Non-pigmented ciliary epithelial cell (primary cell): Measurements from ENCODE around the gene GJA1.
"Not testable (repeated sequence)": the region's sequence is repeated elsewhere in the genome, so short reads cannot be mapped to it uniquely, and the experiment has no call there.

Source experiments
- DNase-seq: peaks from one replicate; pipeline ENCODE4 v3.0.0-alpha.2; 2010; ENCODE audit warnings: low read depth

The GJA1 gene

DNA sequence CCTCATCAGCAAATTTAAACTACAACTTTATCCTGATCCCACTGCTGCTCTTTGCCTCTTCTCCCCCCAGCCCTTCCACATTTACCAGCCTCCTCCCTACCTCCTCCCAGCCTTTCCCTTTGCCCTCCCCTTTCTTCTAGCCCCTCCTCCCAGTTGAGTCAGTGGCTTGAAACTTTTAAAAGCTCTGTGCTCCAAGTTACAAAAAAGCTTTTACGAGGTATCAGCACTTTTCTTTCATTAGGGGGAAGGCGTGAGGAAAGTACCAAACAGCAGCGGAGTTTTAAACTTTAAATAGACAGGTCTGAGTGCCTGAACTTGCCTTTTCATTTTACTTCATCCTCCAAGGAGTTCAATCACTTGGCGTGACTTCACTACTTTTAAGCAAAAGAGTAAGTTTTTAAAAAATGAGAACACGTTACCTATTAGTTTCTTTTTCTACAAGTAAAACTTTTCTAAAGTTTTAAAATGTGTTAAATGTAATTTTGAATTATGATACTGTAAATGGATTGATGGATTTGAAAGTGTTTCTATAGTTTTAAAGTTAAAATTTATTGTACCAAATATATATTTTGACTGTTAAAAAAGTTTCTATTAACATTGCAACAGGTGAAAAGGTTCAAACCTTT, at the start of gene GJA1:
Gene GJA1, plus strand, starts transcription at position 203 of the 626 bp plus-strand sequence. CDS start 11,202 bp downstream, outside the sequence.
- DNase-seq: peak; percentile 62

DNA sequence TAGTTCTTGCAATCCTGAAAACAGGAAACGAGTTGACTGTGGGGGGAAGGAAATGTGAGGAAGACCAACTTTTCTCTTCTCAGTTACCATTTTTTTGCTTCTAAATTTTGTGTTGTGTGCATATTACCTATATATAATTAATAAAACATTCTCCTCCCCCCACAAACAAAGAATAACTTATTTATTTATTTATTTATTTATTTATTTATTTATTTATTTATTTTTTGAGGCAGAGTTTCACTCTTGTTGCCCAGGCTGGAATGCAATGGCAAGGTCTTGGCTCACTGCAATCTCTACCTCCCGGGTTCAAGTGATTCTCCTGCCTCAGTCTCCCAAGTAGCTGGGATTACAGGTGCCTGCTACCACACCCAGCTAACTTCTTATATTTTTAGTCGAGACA, 48.9 kb upstream of the GJA1 start:
- not testable (repeated sequence) for DNase-seq

GRCh38 chr6:121389419-121389818, 46.0 kb upstream of the GJA1 start:
- no peak for DNase-seq

DNA sequence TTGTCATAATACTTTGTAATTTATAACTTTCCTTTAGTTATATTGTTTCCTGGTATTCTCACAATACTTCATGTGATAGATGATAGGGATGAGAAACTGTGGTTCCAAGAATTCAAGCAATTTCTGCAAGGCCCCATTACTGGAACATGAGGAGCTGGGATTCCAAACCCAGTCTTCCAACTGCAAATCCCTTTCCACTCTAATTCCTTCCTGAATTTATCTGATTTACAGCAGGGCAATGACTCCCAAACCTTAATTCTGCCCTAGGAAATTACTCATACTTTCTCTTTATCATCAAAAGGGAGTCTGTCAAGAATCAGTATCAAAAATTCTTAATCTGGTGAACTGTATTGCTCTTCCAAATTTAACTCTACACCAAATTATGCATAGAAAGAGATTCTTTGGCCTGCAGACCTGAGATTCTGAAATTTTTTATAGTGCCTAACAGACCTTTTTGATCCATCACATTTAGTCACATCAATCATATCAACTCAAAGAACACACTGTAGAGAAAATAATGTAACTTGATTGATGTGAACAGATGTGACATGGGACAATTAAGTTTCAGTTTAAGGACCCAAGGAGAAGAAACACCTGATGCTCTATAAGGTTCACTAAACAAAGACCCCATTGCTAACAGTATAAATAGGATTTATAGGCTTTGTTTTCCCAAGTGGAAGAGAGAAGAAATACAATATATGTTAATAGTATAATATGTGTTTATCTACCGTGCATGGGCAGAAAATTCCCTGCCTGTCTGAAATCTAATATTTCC, 41.5 kb upstream of the GJA1 start:
- DNase-seq: no peak

- no peak for DNase-seq
Measured at GRCh38 chr6:121395736-121396135, 39.7 kb upstream of the GJA1 start.

GRCh38 chr6:121397188-121397587, 38.3 kb upstream of the GJA1 start:
- DNase-seq: not testable (repeated sequence)

DNA sequence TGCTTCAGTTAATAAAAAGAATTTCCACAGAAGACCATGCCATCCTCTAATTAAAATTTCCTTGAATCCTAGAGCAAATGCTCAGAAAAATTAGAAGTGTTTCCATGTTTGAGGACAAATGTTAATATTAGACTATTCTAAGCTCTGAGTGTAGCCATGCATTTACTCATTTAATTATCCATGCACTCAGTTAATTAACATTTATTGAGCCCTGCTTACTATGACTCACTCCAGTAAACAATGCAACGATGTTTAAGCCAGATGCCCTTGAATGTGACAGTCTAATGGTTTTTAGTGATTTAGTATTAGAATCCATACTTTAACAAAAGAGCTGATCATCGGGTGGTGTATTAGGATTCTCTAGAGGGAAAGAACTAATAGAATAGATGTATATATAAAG, 37.3 kb upstream of the GJA1 start:
- no peak for DNase-seq

GRCh38 chr6:121399966-121400365, 35.5 kb upstream of the GJA1 start:
- no peak for DNase-seq

GRCh38 chr6:121403964-121404363, 31.5 kb upstream of the GJA1 start:
- no peak for DNase-seq

DNA sequence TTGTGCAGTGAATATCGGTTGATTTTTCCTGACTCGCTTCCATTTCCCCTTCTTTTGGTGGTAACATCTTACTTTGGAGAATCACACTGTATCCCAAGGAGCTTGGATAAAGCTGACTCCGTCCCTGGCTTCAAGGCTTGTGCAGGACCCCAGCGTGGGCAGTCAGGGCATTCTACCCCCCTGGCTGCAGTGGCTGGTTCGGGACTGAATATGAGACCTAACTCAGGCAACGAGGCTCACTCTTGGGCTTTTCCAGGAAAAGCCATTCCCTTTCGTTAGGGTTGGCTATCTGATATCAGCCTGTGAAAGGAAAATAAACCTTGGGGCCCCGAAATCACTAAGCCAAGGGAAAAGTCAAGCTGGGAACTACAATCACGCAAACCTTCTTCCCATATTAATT, 30.1 kb upstream of the GJA1 start:
- no peak for DNase-seq

GRCh38 chr6:121408321-121408720, 27.1 kb upstream of the GJA1 start:
- DNase-seq: no peak

DNA sequence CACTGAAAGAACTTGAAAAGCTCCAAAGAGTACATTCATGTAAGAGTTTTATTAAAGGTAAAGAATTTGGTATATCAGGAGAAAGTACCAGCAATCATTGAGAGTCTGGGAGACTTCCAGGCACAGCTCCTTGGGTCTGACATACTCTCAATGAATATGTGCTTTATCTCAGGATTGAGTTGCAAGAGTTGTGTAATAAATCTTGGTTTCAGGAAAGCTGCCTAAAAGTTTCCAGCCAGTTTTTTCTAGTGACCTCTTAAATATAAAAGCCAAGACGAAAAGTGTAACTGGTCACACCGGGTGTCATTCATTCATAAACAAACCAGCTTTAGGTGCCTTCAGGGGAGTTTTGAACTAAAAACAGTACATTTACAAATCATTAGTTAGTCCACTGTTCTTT, 21.6 kb upstream of the GJA1 start:
- DNase-seq: no peak

DNA sequence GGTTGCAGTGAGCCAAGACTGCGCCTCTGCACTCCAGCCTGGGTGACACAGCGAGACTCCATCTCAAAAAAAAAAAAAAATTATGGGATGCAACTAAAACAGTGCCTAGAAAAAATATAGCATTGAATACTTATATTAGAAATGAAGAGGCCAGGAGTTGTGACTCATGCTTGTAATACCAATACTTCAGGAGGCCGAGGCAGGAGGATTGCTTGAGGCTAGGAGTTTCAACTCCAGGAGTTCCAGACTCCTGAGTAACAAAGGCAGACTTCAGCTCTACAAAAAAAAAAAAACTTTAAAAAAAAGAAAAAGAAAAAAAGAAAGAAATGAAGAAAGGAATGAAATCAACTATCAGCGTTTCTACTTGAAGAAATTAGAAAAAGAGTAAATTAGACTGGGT, 17.1 kb upstream of the GJA1 start:
- DNase-seq: no peak

- DNase-seq: no peak
Measured at GRCh38 chr6:121426686-121427085, 8.8 kb upstream of the GJA1 start.

- DNase-seq: no peak
Measured at GRCh38 chr6:121428872-121429756, 6.3 kb upstream of the GJA1 start.

DNA sequence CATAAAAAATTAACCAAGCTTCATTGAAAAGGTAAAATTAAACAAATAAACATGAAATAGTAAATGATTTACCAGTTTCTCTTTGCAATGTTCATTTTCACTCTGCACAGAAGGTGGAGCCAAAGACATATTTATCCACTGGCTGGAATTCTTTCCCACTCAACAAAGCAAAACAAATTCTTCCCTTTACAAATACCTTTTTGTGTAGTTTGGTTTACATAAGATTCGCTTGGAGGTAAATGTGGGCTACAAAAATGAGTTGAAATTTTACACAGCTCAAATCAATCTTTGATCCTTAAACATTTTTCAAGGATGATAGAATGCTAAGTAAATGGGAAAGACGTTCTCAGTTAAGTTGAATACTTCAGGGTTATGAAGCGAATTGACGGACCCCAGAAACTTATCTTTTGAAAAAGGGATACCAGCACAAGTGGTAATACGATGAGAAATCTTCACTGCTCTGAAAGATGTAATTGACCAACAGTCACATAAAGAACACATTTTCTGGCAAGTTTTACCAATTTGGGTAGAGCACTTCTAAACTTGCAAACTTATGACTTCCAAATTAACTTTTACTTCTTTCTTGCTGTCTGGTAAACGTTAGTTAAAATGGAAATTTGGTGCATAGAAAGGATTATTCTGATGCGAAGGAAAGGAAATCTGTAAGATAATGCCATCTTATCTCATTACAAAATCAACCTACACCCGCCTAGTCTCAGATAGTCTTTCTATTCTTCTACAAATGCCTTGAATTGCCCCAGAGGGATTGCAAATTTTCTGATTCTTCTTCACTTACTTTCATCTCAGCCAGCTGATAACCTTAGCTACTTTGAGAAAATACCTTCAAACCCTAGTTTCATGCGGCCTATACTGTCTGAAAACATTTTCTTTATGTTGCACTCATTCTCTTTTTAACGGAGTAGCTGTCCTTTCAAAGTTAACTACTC, 4.7 kb upstream of the GJA1 start:
- no peak for DNase-seq

- DNase-seq: not testable (repeated sequence)
Measured at GRCh38 chr6:121431776-121432175, 3.7 kb upstream of the GJA1 start.

- DNase-seq: no peak
Measured at GRCh38 chr6:121434037-121434770, 1.2 kb upstream of the GJA1 start.

- no peak for DNase-seq
Measured at GRCh38 chr6:121436274-121436857, 920 bp downstream of the GJA1 start.
